Lower lobe of right lung (tissue), 2 donors: ENCODE measurements around the gene DAZAP1. TPM values are rescaled to one million over a fixed set of nuclear protein-coding genes. Genes with fewer than 3 reads are reported as not detected.

Experiments
- ATAC-seq, 2 donors: fragments of 200-7000 bp; cut with Tn5 transposase; one replicate each; pipeline ENCODE4 v1.9.1; 2020 to 2022; ENCODE audit warnings: mild to moderate bottlenecking in 2 of 2, moderate library complexity in 2 of 2
- DNase-seq: peaks from one replicate; pipeline ENCODE4 v3.0.0-alpha.2; 2020
- H3K27ac ChIP-seq: fragments of 200-600 bp; one replicate; pipeline ENCODE4 v1.8.0; 2022
- H3K27me3 ChIP-seq: fragments of 200-600 bp; one replicate; pipeline ENCODE4 v1.8.0; 2022; ENCODE audit warnings: low read depth
- H3K36me3 ChIP-seq: fragments of 200-600 bp; one replicate; pipeline ENCODE4 v1.8.0; 2022; ENCODE audit warnings: mild to moderate bottlenecking
- H3K4me1 ChIP-seq: fragments of 200-600 bp; one replicate; pipeline ENCODE4 v1.8.0; 2022
- H3K4me3 ChIP-seq: fragments of 200-600 bp; one replicate; pipeline ENCODE4 v1.8.0; 2022; ENCODE audit warnings: mild to moderate bottlenecking
- H3K9me3 ChIP-seq: fragments of 200-600 bp; one replicate; pipeline ENCODE4 v1.8.0; 2022
- intact Hi-C: fragments of 100-400 bp; cut with DNase I; formaldehyde crosslinking; loops from one replicate; pipeline ENCODE4 v1.11.0; 2022
- total RNA-seq: library from RNA; stranded (reverse); fragmentation: NEBNext Ultra II Directional; extraction: Animal tissue kit (Norgen Biotek cat#: 25700); gene quantifications from one replicate; pipeline ENCODE4 v1.2.1, GENCODE V29; 2021
- TF ChIP-seq, protein P1 (sequence below): fragments of 200-600 bp; IDR thresholded peaks from one replicate; pipeline ENCODE4 v1.8.0; 2022; ENCODE audit warnings: antibody characterized with exemption, mild to moderate bottlenecking
- donor health status: DM: no; HTN: yes; CAD: no; lungs with severe emphysema.

The DAZAP1 gene
- total RNA-seq, 1 donor from 2014 or later, result 89.4 TPM

DNA sequence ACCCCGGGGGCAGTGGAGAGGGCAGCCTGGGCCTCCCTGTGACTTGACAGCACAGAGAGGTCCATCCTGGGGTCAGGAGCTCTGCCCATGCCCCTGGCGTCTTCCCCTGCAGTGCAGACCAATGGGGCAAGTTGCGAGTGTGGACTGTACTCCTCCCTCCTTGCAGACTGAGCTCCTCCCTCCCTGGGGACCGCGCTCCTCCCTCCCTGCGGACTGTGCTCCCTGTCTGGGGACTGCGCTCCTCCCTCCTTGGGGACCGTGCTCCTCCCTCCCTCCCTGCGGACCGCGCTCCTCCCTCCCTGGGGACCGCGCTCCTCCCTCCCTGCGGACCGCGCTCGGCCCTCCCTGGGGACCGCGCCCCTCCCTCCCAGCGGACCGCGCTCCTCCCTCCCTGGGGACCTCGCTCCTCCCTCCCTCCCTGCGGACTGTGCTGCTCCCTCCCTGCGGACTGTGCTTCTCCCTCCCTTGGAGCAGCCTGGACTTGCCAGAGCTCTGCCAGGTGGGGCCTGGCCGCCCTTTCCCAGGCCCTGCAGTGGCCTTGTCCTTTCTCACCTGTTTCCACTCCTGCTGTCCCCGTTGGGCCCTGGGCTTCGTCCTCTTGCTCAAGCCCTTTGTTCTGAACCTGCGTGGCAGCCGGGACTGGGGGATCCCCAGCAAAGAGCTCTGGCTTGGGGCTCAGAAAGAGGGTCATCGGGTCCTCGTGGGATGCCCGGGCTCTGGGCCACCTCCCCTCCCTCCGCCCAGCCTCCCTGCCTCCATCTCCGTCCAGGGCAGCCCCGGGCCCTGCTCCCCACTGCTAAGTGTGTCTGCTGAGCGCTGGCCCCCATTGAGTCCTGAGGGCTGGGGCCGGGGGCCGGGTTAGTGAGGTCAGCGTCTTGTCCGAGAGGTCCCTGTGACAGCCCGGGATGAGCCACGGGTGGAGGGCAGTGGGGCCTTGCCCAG is 12.9 kb upstream of the DAZAP1 start:
- H3K36me3 ChIP-seq, result peaks cover 45% of the 10 kb centered on the region
- ATAC-seq (peak in 1 of 2 donors; percentile 2), DNase-seq (no peak)
- intact Hi-C loops, result no loop called here
- TF ChIP-seq, protein P1, sequence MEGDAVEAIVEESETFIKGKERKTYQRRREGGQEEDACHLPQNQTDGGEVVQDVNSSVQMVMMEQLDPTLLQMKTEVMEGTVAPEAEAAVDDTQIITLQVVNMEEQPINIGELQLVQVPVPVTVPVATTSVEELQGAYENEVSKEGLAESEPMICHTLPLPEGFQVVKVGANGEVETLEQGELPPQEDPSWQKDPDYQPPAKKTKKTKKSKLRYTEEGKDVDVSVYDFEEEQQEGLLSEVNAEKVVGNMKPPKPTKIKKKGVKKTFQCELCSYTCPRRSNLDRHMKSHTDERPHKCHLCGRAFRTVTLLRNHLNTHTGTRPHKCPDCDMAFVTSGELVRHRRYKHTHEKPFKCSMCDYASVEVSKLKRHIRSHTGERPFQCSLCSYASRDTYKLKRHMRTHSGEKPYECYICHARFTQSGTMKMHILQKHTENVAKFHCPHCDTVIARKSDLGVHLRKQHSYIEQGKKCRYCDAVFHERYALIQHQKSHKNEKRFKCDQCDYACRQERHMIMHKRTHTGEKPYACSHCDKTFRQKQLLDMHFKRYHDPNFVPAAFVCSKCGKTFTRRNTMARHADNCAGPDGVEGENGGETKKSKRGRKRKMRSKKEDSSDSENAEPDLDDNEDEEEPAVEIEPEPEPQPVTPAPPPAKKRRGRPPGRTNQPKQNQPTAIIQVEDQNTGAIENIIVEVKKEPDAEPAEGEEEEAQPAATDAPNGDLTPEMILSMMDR, result no peak
- no peaks in the 10 kb centered on the region for H3K9me3 ChIP-seq
- no peak overlapping the region for H3K27ac ChIP-seq
- no peak overlapping the region for H3K4me3 ChIP-seq
- H3K4me1 ChIP-seq, result no peaks in the 10 kb centered on the region
- peaks cover 3% of the 10 kb centered on the region for H3K27me3 ChIP-seq

DNA sequence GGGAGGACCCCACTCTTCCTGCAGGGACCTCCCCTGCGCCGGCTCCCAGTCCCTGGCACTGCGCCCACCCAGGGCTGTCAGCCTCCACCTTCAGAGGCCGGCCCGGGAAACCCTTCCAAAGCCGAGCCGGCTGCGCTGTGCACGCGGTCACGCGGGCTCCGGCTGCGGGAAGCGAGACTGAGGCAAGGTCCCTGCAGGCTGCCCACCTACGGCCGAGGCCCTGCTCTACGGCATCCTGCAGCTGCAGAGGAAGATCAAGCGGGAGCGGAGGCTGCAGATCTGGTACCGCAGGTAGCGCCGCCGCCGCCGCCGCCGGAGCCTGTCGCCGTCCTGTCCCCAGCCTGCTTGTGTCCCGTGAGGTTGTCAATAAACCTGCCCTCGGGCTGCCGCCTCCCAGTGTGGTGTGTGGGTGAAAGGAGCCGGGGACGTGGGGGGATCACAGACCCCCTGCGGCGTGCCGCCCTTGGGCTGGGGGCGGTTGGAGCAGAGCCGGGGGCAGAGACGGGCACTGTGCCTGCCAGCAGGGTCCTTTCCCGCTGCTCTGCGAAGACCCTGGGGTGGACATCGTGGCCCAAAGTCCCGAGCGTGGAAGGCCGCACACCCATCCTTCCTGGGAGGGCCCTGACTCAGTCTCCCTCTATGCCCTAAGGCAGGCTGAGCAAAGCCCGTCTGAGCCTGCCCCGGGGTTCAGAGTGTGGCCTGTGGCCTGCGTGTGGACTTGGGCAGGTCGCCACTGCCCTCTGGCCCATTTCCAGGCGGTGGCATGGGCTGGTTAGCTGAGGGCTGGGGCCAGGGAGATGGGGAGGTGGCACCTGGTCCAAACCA is 12.0 kb upstream of the DAZAP1 start:
- Histone ChIP-seq H3K27me3 (peaks cover 6% of the 10 kb centered on the region), H3K4me3 (no peak overlapping the region), H3K9me3 (no peaks in the 10 kb centered on the region), H3K4me1 (peaks cover 3% of the 10 kb centered on the region), H3K36me3 (peaks cover 39% of the 10 kb centered on the region), H3K27ac (no peak overlapping the region)
- no peak for DNase-seq
- TF ChIP-seq, protein P1, result no peak
- intact Hi-C loops, result no loop called here
- no peak for ATAC-seq

DNA sequence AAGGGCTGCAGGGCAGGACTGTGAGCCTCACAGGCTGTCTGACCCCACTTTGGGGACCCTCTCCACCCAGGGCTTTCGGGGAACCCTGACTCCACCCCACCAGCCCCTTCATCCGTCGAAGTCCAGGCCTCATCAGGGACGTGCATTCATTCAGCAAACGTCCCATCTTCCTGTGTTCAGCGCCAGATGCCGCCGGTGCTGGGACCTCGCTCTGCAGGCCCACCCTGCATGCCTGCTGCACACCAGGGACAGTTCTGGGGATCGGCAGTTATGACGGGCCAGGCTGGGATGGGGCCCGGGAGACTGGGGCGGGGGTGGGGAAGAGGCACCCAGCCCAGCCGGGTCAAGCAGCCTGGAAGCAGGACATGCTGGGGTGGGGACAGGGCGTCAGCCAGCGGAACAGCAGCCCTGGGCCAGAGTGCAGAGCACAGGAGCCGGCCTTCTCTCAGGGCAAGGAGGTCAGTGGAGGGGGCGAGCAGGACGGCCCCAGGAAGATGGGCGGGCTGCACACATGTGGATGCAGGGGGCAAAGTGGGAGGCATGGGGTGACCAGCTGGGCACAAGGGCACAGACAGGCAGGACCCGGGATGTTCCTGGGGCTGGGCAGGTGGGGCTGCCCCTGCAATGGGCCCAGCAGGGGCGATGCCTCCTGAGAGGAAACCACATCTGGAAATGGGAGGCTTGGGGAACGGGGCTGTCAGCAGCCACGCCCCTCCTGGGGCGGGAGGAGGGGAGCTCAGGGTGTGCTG is 11.2 kb upstream of the DAZAP1 start:
- DNase-seq, result no peak
- Histone ChIP-seq H3K27me3 (peaks cover 14% of the 10 kb centered on the region), H3K9me3 (no peaks in the 10 kb centered on the region), H3K36me3 (peaks cover 31% of the 10 kb centered on the region), H3K4me3 (no peak overlapping the region), H3K27ac (no peak overlapping the region), H3K4me1 (peaks cover 11% of the 10 kb centered on the region)
- no peak for ATAC-seq
- intact Hi-C loops, result no loop called here
- TF ChIP-seq, protein P1, result no peak

DNA sequence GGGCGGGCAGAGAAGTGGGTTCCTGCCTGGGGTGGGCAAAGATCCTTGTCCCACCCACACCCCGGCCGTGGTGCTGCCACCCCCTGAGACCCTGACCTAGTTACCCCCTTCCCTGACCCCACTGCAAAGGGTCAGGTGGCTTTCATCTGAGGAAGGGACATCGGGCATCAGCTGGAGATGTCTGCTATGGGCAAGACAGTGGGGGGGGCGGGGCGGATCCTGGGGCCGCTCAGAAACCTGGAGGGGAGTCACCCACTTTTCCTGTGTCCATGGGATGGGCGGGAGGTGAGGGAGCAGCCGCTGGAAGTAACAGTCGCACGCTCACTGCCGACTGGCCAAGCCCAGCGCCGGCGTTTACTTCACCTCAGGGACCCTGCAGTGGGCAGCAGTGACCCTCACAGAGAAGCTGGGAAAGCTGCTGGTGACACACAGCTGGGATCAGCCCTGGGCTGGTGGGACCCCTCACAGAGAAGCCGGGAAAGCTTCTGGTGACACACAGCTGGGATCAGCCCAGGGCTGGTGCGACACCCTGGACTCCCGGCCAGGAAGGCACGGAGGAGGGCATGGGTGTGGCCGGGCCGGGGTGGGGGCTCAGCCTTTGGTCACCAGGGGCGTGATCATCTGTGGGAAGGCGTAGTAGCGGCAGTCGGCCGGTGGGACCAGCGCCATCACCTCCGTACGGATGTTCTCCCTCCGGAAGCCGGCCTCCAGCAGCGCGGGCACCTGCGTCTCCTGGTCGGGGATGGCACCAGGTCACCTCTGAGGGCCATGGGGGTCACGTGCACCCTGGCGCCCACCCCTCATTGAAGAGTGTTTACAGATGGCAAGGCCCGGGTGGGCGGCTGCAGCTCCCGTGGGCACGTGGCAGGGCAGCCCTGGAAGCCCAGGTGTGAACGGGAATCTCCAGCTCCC is 10.4 kb upstream of the DAZAP1 start:
- H3K9me3 ChIP-seq, result no peaks in the 10 kb centered on the region
- H3K4me3 ChIP-seq, result no peak overlapping the region
- ATAC-seq (no peak), DNase-seq (no peak)
- intact Hi-C loops, result no loop called here
- peaks cover 16% of the 10 kb centered on the region for H3K27me3 ChIP-seq
- H3K36me3 ChIP-seq, result peaks cover 23% of the 10 kb centered on the region
- no peak overlapping the region for H3K27ac ChIP-seq
- peaks cover 16% of the 10 kb centered on the region for H3K4me1 ChIP-seq
- TF ChIP-seq, protein P1, result no peak
